ENCODE data around the gene ANXA6. TPM values are rescaled to one million over a fixed set of nuclear protein-coding genes. Genes with fewer than 3 reads are reported as not detected.

Gene ANXA6
- total RNA-seq, 1 experiment from 2014 or later, result 98.7 TPM

DNA sequence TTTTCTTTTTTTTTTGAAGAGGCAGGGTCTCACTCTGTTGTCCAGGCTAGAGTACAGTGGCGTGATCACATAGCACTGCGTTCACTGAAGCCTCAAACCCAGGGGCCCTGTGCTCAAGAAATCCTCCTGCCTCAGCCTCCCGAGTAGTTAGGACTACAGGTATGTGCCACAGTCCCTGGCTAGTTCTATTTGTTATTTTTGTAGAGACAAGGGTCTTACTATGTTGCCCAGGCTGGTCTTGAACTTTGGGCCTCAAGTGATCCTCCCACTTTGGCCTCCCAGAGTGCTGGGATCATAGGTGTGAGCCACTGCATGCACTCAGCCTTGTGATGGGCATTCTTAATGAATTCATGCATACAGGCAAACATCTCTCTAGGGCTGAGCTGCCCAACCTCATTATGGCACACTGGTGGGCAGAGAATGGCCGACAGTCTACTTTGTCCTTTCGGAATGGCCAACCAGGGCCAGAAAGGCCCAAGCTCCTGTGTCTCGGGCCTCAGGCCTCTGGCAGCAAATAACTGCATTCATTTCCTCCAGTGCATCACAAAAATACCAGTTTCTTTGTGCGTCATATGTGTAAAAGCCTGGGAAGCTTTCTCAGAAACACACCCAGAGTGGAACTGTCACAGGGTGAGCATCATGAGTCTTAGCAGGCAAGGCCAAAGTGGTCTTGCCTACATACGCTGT, 27.2 kb downstream of the ANXA6 start:
- no peak overlapping the region for H2BK15ac ChIP-seq (ENCODE audit: low read depth, low read length)
- no peak for DNase-seq
- no peaks in the 10 kb centered on the region for H3K27me3 Mint-ChIP-seq (ENCODE audit: low read depth)
- no peak overlapping the region for H2BK12ac ChIP-seq (ENCODE audit: insufficient read length, low read depth, low read length)
- H3K18ac ChIP-seq (ENCODE audit: insufficient read length, low read depth, low read length), result no peak overlapping the region
- peaks cover 19 to 79% (median 53%) of the 10 kb centered on the region in 3 experiments; a peak in 6 of 7 replicates for H3K36me3 Mint-ChIP-seq (ENCODE audit: insufficient read depth in 1 of 3, low read depth in 3 of 3)
- H3K79me2 ChIP-seq (ENCODE audit: insufficient read depth, low read length), result no peaks in the 10 kb centered on the region
- no peak overlapping the region for H3K4ac ChIP-seq (ENCODE audit: low read depth, low read length)
- no peak overlapping the region for H3K4me3 Mint-ChIP-seq
- H3K4me1 ChIP-seq (ENCODE audit: insufficient read depth, low read length), result no peaks in the 10 kb centered on the region; the same call in 1 of the 2 replicates
- no peak overlapping the region for H2AFZ ChIP-seq (ENCODE audit: low read length)
- no peak overlapping the region for H4K8ac ChIP-seq (replicated peaks; ENCODE audit: insufficient read length, low read depth, low read length)
- H3K4me1 Mint-ChIP-seq, result peaks cover 2 to 8% of the 10 kb centered on the region in 2 experiments; a peak in 1 of 4 replicates
- H3K56ac ChIP-seq (ENCODE audit: insufficient read length, low read depth, low read length), result no peak overlapping the region
- no peak overlapping the region for H4K5ac ChIP-seq (ENCODE audit: insufficient read length, low read depth, low read length)
- no peak overlapping the region for H3K23ac ChIP-seq (ENCODE audit: insufficient read length, low read depth, low read length)
- H3T11ph ChIP-seq (ENCODE audit: low read length), result no peak overlapping the region
- H3K23me2 ChIP-seq (ENCODE audit: insufficient read length, low read depth, low read length, poor library complexity, severe bottlenecking), result no peaks in the 10 kb centered on the region
- peaks cover 2% of the 10 kb centered on the region for H4K20me1 ChIP-seq (ENCODE audit: control insufficient read depth, insufficient read depth, insufficient read length)
- no peak overlapping the region for H2AK5ac ChIP-seq (ENCODE audit: insufficient read length, low read length)
- no CpG with 5 or more reads among the region's 8 CpGs for WGBS (ENCODE audit: extremely low coverage, insufficient read length, low lambda C conversion rate)
- no peaks in the 10 kb centered on the region for H3K9me3 Mint-ChIP-seq
- no peak overlapping the region for H3K27ac ChIP-seq (ENCODE audit: insufficient read length, low read depth, low read length)
- H2BK20ac ChIP-seq (ENCODE audit: low read depth, low read length, poor library complexity, severe bottlenecking), result no peak overlapping the region
- H2BK120ac ChIP-seq (ENCODE audit: low read depth, low read length, poor library complexity, severe bottlenecking), result no peak overlapping the region
- no peak overlapping the region for H2BK5ac ChIP-seq (ENCODE audit: insufficient read length, low read length)
- H3K27ac Mint-ChIP-seq, result no peak overlapping the region; a peak in 1 of 7 replicates
- no peak overlapping the region for H4K91ac ChIP-seq (ENCODE audit: insufficient read length, low read depth, low read length)
- no peak overlapping the region for H3K4me2 ChIP-seq (ENCODE audit: insufficient read depth, insufficient read length, low read length)
- no peaks in the 10 kb centered on the region for H3K79me1 ChIP-seq (ENCODE audit: insufficient read depth, low read depth, low read length, poor library complexity, severe bottlenecking)
- TF ChIP-seq, protein P1, sequence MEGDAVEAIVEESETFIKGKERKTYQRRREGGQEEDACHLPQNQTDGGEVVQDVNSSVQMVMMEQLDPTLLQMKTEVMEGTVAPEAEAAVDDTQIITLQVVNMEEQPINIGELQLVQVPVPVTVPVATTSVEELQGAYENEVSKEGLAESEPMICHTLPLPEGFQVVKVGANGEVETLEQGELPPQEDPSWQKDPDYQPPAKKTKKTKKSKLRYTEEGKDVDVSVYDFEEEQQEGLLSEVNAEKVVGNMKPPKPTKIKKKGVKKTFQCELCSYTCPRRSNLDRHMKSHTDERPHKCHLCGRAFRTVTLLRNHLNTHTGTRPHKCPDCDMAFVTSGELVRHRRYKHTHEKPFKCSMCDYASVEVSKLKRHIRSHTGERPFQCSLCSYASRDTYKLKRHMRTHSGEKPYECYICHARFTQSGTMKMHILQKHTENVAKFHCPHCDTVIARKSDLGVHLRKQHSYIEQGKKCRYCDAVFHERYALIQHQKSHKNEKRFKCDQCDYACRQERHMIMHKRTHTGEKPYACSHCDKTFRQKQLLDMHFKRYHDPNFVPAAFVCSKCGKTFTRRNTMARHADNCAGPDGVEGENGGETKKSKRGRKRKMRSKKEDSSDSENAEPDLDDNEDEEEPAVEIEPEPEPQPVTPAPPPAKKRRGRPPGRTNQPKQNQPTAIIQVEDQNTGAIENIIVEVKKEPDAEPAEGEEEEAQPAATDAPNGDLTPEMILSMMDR (conservative IDR thresholded peaks at IDR 0.05), result no peak
- no peak overlapping the region for H3K9ac ChIP-seq (ENCODE audit: extremely low read depth, insufficient read length, low read length)
- H3K14ac ChIP-seq (ENCODE audit: insufficient read depth, low read length), result no peak overlapping the region
- no peaks in the 10 kb centered on the region for H3K27me3 ChIP-seq (ENCODE audit: insufficient read depth, low read length)
- no peaks in the 10 kb centered on the region for H3K9me3 ChIP-seq (ENCODE audit: control insufficient read depth, low read depth, low read length)
